Stimulated activated naive CD4-positive, alpha-beta T cell treated with Interleukin-2 at 50 U/mL for 16 hours (primary cell): Measurements from ENCODE around the gene MILR1.
"Not testable (repeated sequence)": the region's sequence is repeated elsewhere in the genome, so short reads cannot be mapped to it uniquely, and the experiment has no call there.

Source experiments
- DNase-seq: peaks from one replicate; lab custom pipeline; 2025; lab: John Stamatoyannopoulos, UW

The MILR1 gene

DNA sequence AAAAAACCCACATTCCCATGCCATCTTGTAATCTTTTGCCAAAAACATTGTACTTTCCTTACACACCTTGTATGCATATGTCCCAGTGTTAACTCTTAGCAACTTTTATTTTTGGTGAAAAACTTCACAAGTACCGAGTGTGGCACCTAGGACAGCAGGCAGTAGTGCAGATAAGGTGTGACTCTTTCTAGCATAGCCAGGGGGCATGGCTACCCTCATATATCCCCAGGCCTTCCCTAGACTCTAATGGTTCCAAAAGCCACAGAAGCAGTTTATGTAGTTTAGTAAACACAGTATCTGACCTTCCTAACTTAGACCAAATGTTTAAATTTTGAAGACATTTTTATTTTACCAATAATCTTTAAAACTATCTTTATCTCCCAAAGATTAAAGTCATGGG, 20.5 kb upstream of the MILR1 start:
- DNase-seq: no peak

DNA sequence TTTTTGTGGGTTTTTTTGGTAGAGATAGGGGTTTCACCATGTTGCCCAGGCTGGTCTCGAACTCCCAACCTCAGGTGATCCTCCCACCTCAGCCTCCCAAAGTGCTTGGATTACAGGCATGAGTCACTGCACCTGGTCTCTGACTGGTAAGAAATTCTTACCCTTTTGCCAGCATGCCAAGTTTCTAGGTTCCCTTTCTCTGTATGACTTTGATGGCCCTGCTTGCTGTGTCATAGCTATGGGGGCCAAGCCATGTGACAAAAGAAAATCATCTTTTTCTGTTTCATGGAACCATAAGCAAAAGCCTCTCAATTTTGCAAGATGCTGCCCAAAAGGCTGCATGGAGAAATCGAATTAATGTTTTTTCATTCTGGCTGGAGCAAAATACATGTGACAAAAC, 18.9 kb upstream of the MILR1 start:
- not testable (repeated sequence) for DNase-seq

DNA sequence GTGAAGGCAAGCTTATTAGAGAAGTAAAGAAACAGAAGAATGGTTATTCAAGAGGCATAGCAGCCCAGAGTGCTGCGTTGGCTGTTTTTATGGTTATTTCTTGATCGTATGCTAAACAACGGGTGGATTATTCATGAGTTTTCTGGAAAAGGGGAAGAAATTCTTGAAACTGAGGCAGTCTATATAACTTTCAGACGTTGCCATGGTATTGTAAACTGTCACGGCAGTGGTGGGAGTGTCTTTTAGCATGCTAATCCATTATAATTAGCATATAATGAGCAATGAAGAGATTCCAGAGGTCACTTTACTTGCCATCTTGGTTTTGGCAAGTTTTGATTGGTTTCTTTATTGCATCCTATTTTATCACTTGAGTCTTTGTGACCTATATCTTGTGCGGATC, 17.4 kb upstream of the MILR1 start:
- no peak for DNase-seq

DNA sequence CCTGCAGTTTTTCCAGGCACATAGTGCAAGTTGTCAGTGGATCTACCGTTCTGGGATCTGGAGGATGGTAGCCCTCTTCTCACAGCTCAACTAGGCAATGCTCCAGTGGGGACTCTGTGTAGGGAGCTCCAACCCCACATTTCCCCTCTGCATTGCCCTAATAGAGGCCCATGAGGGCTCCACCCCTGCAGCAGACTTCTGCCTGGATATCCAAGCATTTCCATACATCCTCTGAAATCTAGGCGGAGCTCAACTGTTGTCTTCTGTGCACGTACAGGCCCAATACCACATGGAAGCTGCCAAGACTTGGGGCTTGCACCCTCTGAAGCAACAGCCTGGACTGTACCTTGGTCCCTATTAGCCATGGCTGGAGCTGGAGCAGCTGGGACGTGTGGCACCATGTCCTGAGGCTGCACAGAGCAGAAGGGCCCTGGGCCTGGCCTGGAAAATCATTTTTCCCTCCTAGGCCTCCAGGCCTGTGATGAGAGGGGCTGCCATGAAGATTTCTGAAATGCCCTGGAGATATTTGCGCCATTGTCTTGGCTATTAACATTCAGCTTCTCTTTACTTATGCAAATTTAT, 10.9 kb upstream of the MILR1 start:
- no peak for DNase-seq

DNA sequence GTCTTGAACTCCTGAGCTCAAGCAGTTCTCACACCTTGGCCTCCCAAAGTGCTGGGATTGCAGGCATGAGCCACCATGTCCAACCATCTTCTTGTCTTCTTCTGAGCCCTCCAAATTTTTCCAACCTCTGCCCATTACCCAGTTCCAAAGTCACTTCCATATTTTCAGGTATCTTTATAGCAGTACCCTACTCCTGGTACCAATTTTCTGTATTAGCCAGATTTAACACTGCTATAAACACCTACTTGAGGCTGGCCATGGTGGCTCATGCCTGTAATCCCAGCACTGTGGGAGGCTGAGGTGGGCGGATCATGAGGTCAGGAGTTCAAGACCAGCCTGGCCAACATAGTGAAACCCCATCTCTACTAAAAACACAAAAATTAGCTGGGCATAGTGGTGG, 9.4 kb upstream of the MILR1 start:
- DNase-seq: not testable (repeated sequence)

DNA sequence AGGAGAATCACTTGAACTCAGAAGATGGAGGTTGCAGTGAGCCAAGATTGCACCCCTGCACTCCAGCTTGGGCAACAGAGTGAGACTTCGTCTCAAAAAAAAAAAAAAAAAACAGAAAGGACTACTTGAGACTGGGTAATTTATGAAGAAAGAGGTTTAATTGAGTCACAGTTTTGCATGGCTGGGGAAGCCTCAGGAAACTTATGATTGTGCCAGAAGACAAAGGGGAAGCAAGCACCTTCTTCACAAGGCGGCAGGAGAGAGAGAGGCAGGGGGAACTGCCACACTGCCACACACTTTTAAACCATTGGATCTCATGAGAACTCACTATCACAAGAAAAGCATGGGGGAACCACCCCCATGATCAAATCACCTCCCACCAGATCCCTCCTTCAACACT, 9.0 kb upstream of the MILR1 start:
- no peak for DNase-seq

DNA sequence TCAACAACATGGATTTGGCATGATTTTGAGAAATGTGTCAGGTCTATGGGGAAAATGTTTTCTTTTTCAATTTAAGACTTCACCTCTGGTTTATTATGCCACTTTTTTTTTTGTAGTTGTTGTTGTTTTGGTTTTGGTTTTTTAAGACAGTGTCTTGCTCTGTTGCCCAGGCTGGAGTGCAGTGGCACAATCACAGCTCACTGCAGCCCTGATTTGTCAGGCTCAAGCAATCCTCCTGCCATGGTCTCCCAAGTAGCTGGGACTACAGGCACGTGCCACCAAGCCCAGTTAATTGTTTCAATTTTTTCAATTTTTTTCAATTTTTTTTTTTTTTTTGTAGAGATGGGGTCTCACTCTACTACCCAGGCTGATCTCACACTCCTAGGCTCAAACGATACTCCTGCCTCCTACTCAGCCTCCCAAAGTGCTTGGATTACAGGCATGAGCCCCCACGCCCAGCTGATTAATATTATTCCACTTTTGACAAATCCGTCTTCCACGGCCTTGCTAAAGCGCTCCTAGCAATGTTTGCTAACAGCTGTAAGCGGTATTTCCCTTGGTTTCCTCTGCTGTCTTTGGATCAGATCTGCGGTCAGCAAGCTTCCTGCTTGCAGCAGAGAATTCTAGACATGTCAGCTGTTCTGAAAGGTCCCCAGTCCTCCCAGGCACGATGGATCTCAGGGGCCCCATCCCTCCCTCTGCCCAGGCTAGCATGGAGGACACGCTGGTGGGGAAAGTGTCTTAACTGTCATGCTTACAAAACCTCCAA, 7.0 kb upstream of the MILR1 start:
- no peak for DNase-seq

DNA sequence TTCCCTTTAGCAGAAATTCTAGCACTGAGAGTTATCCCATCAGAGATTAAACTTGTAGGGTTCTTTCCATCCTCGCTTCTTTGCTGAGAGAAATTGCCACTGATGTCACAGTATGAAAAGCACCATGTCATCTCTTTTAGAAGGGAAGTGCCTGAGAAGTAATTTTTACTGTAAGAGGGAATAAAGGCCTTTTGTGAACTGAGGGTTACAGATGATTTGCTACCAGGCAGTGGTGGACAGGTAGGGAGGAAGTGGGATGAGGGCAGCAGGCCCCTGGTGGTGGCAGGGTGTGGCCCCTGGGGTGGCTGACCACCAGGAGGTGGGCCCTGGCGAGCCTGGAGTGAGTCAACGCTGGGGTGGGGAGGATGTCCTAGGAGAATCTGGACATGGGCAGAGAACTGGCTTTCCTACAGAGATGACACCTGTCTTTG, 6.4 kb upstream of the MILR1 start:
- DNase-seq: no peak

DNA sequence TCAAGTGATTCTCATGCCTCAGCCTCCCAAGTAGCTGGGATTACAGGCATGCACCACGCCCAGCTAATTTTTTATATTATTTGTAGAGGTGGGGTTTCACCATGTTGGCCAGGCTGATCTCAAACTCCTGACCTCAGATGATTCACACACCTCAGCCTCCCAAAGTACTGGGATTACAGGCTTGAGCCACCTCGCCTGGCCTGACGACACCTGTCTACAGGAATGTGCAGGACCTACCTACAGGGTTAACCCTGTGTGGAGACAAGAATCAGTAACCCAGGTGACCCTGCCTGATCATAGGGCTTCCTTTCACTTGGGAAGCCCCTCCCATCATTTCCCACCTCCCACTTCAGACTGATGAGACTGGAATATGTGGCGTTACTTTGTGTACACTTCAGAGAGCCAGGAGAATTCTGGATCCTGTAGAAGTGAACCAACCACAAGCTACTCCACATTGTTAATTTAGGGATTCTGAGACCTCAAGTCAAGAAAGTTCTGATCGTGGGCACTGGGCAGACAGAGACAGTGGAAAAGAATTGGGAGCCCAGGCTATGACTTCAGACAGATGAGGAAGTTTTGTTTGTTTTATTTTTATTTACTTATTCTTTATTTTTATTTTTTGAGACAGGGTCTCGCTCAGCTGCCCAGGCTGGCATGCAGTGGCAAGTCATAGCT, 5.7 kb upstream of the MILR1 start:
- no peak for DNase-seq

DNA sequence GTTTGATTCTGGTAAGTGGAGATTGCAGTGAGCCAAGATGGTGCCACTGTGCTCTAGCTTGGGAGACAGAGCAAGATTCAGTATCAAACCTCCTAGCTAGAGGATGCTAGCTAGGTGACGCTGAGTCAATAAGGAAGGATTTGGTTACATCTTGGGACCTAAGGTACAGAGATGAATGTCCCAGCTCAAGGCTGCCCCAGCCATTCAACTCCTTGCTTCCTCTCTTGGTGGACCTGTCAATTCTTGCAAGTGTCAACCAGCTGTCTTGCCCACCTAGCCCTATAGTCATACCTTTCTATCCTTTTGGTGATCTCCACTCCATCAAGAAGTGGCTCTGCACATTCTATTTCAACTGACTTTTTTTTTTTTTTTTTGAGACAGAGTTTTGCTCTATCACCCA, 1.4 kb upstream of the MILR1 start:
- DNase-seq: no peak

DNA sequence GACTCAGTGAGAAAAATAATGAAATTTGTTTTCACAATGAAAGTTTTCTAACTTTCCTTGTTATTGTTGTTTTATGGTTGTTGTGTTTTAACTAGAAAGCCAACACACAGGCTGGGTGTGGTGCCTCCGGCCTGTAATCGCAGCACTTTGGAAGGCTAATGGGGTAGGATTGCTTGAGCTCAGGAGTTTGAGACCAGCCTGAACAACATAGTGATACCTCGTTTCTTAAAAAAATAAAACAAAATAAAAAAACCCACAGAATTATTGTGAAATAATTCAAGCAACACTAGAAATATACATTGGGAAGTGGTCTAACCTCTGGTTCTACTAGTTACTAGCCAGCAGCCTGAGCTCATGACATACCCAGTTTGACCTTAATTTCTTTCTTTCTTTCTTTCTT, 630 bp downstream of the MILR1 start:
- DNase-seq: no peak

DNA sequence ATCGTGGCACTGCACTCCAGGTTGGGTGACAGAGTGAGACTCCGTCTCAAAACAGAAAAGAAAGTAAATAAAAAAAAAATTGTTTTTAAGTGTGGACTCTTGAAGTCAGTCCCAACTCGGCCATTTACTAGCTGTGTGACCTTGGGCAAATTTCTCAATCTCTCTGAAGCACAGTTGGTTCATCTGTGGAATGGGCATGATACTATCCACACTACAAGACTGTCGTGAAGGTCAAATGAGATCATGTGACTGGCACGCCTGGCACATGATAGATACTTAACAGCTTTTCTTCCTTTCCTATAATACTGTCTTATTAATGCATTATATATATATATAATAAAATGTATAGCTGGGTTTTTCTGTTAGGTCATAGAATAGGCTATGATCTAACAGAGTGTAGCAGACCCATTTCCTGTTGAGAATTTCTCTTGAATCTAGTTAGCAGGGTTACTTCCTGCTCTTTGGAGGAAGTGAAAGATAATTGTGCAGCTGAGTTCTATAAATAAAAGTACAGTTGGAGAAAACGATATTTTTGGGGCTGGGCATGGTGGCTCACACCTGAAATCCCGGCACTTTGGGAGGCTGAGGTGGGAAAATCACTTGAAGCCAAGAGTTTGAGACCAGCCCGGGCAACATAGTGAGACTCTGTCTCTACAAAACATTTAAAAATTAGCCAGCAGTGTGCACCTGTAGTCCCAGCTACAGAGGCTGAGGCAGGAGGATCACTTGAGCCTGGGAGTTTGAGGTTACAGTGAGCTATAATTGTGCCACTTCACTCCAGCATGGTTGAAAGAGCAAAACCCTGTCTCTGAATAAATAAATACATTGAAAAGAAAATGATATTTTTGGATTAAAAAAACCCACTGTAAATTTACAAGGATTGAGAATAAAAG, 7.3 kb downstream of the MILR1 start:
- no peak for DNase-seq

DNA sequence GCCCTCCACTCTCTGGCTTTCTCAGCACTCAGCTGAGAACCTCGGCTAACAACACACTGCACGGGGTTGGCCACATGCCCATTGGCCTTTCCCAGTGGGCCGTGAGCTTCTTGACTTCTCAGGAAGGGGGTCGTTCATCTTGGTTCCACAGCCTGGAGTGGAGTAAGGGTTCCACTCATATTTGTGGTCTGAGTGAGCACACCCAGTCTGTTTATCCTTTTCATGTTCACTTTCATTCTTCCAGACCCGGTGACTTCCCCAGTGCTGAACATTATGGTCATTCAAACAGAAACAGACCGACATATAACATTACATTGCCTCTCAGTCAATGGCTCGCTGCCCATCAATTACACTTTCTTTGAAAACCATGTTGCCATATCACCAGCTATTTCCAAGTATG, 8.2 kb downstream of the MILR1 start:
- no peak for DNase-seq

DNA sequence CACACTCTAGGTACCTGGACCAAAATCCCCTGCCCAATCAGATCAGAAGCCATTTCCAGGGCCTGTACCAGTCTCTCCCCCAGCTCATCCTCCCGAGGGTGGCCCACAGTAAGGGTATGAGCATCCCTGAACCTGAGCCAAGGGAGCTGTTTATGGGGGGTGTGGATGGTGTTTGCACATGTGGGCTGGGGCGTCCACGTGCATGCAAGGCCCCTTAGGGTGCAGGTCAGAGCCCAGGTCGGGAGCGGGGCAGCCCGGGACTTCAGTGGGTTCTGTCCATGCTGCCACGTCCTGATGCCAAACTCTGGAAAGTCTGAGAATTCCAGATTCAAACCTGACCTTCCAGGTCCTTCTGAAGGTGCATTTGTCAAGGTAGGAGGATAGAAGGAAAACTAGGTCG, 9.8 kb downstream of the MILR1 start:
- no peak for DNase-seq

DNA sequence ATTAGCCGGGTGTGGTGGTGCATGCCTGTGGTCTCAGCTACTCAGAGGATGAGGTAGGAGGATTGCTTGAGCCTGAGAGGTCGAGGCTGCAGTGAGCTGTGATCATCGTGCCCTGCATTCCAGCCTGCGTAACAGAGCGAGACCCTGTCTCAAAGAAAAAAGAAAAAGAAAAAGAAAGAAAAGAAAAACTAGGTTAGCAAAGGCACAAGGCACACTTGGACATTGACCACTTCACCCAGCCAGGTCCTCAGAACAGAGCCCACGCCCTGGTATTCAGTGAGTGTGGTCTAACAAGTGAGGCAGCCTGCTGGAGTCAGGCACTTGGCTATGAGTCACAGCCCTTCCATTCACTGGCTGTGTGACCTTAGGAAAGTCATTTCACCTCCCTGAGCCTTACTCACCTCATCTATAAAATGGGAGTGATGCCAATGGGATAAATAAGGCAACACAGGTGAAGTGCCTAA, 10.4 kb downstream of the MILR1 start:
- no peak for DNase-seq

DNA sequence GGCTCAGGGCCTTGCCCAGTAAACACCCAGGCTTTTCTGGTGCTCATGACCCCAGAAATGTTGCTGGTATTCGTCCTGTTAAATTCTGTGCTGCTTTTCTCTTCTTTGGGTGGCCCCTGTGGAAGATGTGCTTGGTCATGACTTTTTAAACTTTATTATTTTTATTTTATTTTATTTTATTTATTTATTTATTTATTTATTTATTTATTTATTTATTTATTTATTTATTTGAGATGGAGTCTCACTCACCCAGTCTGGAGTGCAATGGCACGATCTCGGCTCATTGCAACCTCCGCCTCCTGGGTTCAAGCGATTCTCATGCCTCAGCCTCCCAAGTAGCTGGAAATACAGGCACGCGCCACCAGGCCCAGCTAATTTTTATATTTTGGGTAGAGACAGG, 10.9 kb downstream of the MILR1 start:
- DNase-seq: not testable (repeated sequence)

DNA sequence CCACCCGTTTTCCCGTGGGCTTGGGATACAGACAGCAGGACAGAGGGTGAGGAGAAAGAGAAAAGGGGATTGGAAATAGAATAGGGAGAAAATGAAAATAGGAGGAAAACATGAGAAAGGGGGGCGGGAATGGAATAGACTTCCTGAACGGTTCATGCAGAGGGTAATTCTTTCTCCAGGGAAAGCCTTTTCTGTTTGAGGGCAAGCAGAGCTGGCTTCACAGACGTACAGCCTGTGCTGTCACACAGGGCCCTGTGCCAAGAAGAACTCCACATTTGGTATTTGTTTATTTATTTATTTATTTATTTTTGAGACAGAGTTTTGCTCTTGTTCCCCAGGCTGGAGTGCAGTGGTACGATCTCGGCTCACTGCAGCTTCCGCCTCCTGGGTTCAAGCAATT, 12.0 kb downstream of the MILR1 start:
- no peak for DNase-seq

DNA sequence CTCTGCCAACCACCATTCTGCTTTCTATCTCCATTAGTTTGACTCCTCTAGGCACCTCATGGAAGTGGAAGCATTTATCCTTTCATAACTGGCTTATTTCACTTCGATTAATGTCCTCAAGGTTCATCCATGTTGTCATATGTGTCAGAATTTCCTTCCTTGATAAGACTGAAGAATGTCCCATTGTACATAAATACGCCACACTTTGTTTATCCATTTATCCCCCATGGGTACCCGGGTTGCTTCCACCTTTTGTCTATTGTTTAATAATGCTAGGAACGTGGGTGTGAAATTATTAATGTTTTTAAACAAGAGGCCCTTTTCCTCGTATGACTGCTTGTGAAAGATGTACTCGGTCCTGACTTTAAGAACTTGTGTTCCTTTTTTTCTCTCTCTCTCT, 12.9 kb downstream of the MILR1 start:
- no peak for DNase-seq

DNA sequence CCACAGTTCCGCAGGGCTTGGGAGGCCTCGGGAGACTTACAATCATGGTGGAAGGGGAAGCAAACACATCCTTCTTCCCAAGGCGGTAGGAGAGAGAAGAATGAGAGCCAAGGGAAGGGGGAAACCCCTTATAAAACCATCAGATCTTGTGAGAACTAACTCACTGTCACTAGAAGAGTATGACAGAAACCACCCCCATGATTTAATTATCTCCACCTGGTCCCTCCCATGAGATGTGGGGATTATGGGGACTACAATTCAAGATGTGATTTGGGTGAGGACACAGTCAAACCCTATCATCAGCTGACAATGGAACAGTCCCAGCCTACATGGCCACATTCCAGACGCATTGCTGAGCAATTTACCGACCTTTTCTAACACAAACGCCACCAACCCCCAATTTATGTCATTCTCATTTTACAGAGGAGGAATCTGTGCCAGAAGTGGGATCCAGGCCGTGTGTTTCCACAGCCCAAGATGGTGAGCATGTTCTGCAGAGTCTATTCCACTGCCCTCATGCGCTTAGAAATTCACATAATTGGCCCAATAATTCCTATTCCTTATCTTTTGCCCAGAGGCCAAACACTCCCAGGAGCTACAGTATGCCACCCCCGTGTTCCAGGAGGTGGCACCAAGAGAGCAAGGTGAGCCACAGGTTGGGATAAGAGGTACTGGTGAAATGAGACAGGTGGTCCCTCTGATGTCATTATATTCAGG, 17.3 kb downstream of the MILR1 start:
- no peak for DNase-seq

DNA sequence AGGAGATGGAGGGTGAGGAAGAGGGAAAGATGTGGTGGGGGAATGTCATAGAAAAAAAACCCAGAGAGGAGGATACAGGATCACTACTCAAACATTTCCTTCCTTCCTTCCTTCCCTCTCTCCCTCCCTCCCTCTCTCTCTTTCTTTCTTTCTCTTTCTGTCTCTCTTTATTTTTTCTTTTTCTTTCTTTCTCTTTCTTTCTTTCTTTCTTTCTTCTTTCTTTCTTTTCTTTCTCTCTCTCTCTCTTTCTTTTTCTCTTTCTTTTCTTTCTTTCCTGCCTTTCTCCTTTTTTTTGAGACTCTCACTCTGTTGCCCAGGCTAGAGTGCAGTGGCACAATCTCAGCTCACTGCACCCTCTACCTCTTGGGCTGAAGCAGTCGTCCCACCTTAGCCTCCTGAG, 17.9 kb downstream of the MILR1 start:
- not testable (repeated sequence) for DNase-seq

DNA sequence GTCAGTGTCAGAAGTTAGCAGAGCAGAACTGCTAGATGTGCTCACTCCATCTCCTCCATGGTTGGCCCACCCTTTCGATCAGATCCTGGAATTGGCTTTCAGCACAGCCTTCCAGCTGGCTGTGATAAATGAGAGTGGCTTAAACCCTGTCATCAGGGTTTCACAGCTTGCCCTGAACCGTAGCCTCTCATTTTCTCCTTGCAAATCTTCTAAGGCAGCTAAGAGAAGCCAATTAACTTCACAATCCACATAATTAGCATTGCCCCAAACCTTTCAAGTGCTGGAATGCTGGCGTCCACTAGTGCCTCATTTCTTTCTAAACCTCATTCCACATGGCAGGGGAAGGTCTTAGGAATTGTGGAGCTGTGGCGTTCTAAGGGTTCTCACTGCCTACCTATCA, 21.7 kb downstream of the MILR1 start:
- DNase-seq: no peak

DNA sequence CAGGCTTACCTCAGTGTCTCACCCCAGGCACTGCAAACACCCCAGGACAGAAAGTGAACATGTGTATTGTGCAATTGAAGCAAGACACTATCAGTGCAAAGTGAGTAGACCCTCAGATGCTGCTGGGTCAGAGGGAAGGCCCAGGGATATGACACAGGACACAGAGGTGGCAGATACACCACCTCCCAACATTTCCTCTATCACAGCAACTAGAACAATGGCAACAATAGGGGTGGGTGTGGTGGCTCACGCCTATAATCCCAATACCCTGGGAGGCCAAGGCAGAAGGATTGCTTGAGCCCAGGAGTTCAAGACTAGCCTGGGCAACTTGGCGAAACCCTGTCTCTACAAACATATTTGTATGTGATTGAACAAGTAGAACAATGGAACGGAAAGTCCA, 22.5 kb downstream of the MILR1 start:
- DNase-seq: no peak
